ENCODE measurements around the gene PRDM8.
"Not testable (repeated sequence)": the region's sequence is repeated elsewhere in the genome, so short reads cannot be mapped to it uniquely, and the experiment has no call there.

The PRDM8 gene

DNA sequence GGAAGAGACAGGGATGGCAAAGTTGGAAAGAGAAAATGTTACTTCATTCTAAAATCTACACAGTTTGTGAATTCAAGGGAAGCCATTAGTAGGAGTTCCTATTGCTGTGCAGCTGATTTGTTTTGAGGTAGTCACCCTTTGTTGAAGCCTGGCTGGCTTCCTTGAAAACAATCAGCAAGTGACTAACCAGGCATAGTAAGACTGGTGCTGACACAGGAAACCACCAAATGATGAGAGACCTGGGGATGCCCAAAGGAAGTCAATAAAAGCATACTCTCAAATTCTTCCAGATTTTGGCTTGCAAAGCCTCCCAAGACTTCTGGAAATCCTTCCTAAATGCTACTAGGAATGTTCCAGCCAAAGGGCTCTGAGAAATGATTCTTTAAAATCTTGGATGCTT is 23.9 kb upstream of the PRDM8 start:
- TF ChIP-seq, protein P1, sequence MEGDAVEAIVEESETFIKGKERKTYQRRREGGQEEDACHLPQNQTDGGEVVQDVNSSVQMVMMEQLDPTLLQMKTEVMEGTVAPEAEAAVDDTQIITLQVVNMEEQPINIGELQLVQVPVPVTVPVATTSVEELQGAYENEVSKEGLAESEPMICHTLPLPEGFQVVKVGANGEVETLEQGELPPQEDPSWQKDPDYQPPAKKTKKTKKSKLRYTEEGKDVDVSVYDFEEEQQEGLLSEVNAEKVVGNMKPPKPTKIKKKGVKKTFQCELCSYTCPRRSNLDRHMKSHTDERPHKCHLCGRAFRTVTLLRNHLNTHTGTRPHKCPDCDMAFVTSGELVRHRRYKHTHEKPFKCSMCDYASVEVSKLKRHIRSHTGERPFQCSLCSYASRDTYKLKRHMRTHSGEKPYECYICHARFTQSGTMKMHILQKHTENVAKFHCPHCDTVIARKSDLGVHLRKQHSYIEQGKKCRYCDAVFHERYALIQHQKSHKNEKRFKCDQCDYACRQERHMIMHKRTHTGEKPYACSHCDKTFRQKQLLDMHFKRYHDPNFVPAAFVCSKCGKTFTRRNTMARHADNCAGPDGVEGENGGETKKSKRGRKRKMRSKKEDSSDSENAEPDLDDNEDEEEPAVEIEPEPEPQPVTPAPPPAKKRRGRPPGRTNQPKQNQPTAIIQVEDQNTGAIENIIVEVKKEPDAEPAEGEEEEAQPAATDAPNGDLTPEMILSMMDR (conservative IDR thresholded peaks at IDR 0.05; ENCODE audit: low read length), result no peak
- H3K4me3 ChIP-seq (ENCODE audit: low read length), result no peak overlapping the region
- peak; percentile 85 for DNase-seq (ENCODE audit: low read depth)

DNA sequence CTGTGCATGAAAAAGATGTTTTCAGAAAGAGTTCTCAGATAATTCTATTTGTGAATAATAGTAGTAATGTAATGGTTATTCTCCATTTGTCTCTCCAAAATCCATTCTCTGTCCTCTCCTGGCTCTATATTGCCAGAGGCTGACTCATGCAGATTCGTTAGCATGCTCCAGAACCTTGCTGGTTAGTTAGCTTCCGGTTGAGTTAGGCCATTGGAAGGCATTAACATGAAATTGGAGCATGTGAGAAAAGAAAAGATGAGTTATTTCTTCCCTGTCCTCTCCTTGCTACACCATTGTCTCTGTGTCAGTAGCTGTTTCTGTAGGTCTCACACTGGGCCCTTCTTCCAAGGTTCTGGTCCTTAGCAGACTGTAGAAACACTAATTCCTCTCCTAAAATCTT is 23.5 kb upstream of the PRDM8 start:
- TF ChIP-seq, protein P1 (conservative IDR thresholded peaks at IDR 0.05; ENCODE audit: low read length), result no peak
- H3K4me3 ChIP-seq (ENCODE audit: low read length), result no peak overlapping the region
- peak; percentile 73 for DNase-seq (ENCODE audit: low read depth)

DNA sequence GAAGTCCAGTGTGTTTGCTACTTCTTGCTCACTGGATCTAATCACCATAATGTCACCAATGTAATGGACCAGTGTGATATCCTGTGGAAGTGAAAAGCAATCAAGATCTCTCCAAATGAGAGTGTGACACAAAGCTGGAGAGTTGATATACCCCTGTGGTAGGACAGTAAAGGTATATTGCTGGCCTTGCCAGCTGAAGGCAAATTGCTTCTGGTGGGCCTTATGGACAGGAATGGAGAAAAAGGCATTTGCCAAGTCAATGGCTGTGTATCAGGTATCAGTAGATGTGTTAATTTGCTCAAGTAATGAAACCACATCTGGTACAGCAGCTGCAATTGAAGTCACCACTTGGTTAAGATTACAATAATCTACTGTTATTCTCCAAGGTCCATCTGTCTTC is 19.5 kb upstream of the PRDM8 start:
- not testable (repeated sequence) for DNase-seq (ENCODE audit: low read depth); H3K4me3 ChIP-seq (ENCODE audit: low read length)

DNA sequence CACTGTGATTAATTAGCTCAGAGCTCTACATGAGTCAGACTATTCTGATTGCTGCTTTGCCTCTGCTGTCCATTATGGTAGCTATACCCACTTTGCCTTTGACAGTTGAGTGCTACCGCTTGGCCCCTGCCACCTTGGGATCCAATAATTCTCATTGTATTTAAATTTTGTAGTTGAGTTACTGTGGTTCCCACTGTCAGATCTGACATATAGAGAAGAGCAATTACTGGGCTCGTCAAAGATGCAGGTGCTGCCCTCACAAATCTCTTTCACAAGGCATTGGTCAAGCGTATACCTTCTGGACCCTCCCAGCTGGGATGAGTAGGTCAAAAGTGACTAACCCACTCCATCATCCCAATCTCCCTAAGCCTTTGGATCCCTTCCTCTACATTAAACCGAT is 18.3 kb upstream of the PRDM8 start:
- TF ChIP-seq, protein P1 (conservative IDR thresholded peaks at IDR 0.05; ENCODE audit: low read length), result no peak
- no peak overlapping the region for H3K4me3 ChIP-seq (ENCODE audit: low read length)
- DNase-seq (ENCODE audit: low read depth), result no peak

DNA sequence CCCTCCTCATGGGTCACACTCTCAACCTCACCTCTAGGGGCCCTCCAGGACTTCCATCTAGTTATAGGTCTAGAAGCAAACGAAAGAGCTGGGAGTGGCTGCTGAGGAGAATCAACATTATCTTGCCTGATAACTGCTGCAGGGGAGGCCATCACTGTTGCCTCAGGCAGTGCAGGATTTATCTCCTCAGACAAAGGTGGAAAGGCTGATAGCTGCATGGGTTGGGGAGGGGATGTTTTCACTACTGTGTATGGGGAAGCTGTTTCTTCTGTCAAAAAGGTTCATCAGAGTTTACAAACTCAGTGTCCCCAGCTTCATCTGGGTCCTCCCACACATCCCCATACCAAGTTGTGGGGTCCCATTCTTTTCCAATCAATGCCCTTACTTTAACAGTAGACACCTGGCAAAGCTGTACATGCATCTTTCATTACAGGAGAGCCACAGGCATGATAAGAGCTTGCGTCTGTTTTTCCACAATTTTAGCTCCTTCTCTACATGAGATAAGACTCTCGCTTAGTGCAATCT is 17.6 kb upstream of the PRDM8 start:
- no peak for DNase-seq (ENCODE audit: low read depth)
- TF ChIP-seq, protein P1 (conservative IDR thresholded peaks at IDR 0.05; ENCODE audit: low read length), result no peak
- no peak overlapping the region for H3K4me3 ChIP-seq (ENCODE audit: low read length)

DNA sequence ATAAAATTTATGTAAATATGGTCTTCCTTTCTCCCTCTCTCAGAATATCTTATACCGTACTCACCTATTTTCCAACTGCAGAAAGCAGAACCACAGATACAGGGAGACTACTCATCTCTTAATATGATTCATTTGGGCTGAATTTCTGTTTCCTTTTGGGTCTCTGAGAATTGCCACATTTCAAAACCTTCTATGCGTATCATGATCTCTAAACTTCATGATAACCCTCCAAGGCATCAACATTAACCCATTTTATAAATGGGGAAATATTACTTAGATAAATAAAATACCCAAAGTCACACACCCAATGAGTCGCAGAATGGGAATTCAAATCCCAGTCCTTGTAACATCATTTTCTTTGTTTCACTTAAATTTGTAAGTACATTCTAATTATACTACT is 16.6 kb upstream of the PRDM8 start:
- no peak for DNase-seq (ENCODE audit: low read depth)
- H3K4me3 ChIP-seq (ENCODE audit: low read length), result no peak overlapping the region
- TF ChIP-seq, protein P1 (conservative IDR thresholded peaks at IDR 0.05; ENCODE audit: low read length), result no peak

DNA sequence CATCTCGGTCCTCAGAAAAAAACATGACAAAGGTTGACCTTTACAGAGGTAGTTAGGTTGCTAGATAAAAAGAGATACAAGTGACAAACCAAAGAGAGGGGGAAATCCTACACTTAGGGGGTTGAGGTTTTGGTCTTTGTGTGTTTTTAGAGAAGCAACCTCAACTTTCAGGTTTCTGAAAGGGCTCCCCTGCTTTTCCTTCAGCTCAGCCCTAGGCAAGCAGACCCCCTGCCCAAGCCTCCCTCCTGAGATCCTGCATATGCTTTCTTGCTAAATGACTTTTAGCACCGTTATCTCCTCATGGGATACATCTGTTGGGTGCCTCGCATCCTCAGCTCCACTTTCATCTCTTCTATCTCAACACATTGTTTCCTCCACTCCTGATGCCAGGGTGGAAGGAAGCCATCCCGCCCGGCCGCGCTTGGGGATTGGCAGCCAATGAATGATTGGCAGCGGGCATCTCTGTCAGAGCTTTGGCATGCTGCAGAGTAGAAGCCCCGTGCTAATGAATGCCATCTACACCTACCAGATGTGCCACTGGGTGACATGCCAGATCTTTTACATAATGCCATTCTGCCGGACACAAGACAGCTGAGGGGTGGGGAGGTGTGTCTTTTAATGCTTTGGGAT is 15.0 kb upstream of the PRDM8 start:
- DNase-seq (ENCODE audit: low read depth), result no peak
- H3K4me3 ChIP-seq (ENCODE audit: low read length), result no peak overlapping the region
- TF ChIP-seq, protein P1 (conservative IDR thresholded peaks at IDR 0.05; ENCODE audit: low read length), result no peak

All from AG10803 (cell line).